Hematopoietic multipotent progenitor cell treated with erythropoietin and hydrocortisone succinate and interleukin-3 and kit ligand, for 17 days (in vitro differentiated cells): ENCODE results near the gene RBMS3.
"Not testable (repeated sequence)": the region's sequence is repeated elsewhere in the genome, so short reads cannot be mapped to it uniquely, and the experiment has no call there.

Experiments used
- DNase-seq: peaks from one replicate; pipeline ENCODE4 v3.0.0-alpha.2; 2015; ENCODE audit warnings: low spot score

The RBMS3 gene

GRCh38 chr3:29481969-29482767 lies 201.3 kb downstream of the RBMS3 start:
- DNase-seq = no peak

- no peak for DNase-seq
Measured at GRCh38 chr3:29484633-29485032, 203.8 kb downstream of the RBMS3 start.

- DNase-seq = no peak
Measured at GRCh38 chr3:29486096-29486495, 205.2 kb downstream of the RBMS3 start.

- DNase-seq = no peak
Measured at GRCh38 chr3:29486917-29487316, 206.0 kb downstream of the RBMS3 start.

GRCh38 chr3:29488922-29489321 lies 208.1 kb downstream of the RBMS3 start:
- DNase-seq = no peak

GRCh38 chr3:29493109-29493508 lies 212.2 kb downstream of the RBMS3 start:
- DNase-seq = no peak

- no peak for DNase-seq
Measured at GRCh38 chr3:29494305-29495036, 213.6 kb downstream of the RBMS3 start.

- no peak for DNase-seq
Measured at GRCh38 chr3:29497282-29497681, 216.4 kb downstream of the RBMS3 start.

GRCh38 chr3:29502771-29503170 lies 221.9 kb downstream of the RBMS3 start:
- DNase-seq = no peak

GRCh38 chr3:29503314-29503713 lies 222.4 kb downstream of the RBMS3 start:
- DNase-seq = no peak

GRCh38 chr3:29503958-29504357 lies 223.1 kb downstream of the RBMS3 start:
- DNase-seq = no peak

- DNase-seq = no peak
Measured at GRCh38 chr3:29506502-29506901, 225.6 kb downstream of the RBMS3 start.

GRCh38 chr3:29511701-29512100 lies 230.8 kb downstream of the RBMS3 start:
- no peak for DNase-seq

GRCh38 chr3:29512641-29513040 lies 231.8 kb downstream of the RBMS3 start:
- no peak for DNase-seq

GRCh38 chr3:29513236-29513635 lies 232.4 kb downstream of the RBMS3 start:
- DNase-seq = no peak

GRCh38 chr3:29514170-29514569 lies 233.3 kb downstream of the RBMS3 start:
- no peak for DNase-seq

GRCh38 chr3:29514912-29515311 lies 234.0 kb downstream of the RBMS3 start:
- DNase-seq = no peak

- no peak for DNase-seq
Measured at GRCh38 chr3:29515451-29515850, 234.6 kb downstream of the RBMS3 start.

- DNase-seq = no peak
Measured at GRCh38 chr3:29516164-29516563, 235.3 kb downstream of the RBMS3 start.

GRCh38 chr3:29520764-29521163 lies 239.9 kb downstream of the RBMS3 start:
- DNase-seq = no peak

GRCh38 chr3:29521293-29521692 lies 240.4 kb downstream of the RBMS3 start:
- DNase-seq = no peak

GRCh38 chr3:29521751-29522150 lies 240.9 kb downstream of the RBMS3 start:
- DNase-seq = no peak

- DNase-seq = not testable (repeated sequence)
Measured at GRCh38 chr3:29524433-29524832, 243.6 kb downstream of the RBMS3 start.
